ENCODE data around the gene HMGB3. TPM values are rescaled to one million over a fixed set of nuclear protein-coding genes. Genes with fewer than 3 reads are reported as not detected.
"Not testable (repeated sequence)": the region's sequence is repeated elsewhere in the genome, so short reads cannot be mapped to it uniquely, and the experiment has no call there.

The HMGB3 gene
- total RNA-seq, 1 donor from 2014 or later = 5.6 TPM

GRCh38 chrX:150955590-150955989 lies 27.5 kb upstream of the HMGB3 start:
- intact Hi-C loops (cut with micrococcal nuclease) = no loop called here
- Histone ChIP-seq H3K27me3 (ENCODE audit: low read depth) (no peaks in the 10 kb centered on the region), H3K27ac (replicated peaks) (no peak overlapping the region), H3K4me3 (no peak overlapping the region), H3K36me3 (no peaks in the 10 kb centered on the region), H3K4me1 (no peaks in the 10 kb centered on the region), H3K9me3 (replicated peaks) (no peaks in the 10 kb centered on the region)
- DNase-seq = no peak
- TF ChIP-seq CTCF (IDR thresholded peaks at IDR 0.05; ENCODE audit: borderline replicate concordance) = no peak

DNA sequence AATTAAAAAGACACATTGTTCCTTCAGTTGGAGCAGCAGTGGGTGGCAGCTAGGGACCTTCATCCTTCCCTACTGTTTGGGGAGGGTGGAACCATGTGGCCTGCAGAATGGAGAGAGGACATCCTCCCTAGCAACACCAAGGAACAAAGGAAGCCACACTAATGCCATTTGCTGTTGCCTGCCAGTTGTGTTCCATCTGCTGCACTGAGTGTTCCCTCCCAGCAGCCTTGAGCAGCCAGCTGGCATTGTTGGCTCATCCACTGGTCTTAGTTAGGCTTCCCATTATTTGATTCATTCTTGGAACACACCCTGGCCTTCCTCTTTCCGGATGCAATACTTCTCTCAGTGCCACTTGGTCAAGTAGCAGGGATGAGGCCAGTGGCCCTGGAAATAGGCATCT lies 25.0 kb upstream of the HMGB3 start:
- no peaks in the 10 kb centered on the region for H3K36me3 ChIP-seq
- no peak for DNase-seq
- H3K4me1 ChIP-seq = no peaks in the 10 kb centered on the region
- no peaks in the 10 kb centered on the region for H3K27me3 ChIP-seq (ENCODE audit: low read depth)
- no peak overlapping the region for H3K27ac ChIP-seq (replicated peaks)
- no peak overlapping the region for H3K4me3 ChIP-seq
- intact Hi-C loops (cut with micrococcal nuclease) = no loop called here
- H3K9me3 ChIP-seq (replicated peaks) = no peaks in the 10 kb centered on the region
- no peak for TF ChIP-seq CTCF (IDR thresholded peaks at IDR 0.05; ENCODE audit: borderline replicate concordance)

DNA sequence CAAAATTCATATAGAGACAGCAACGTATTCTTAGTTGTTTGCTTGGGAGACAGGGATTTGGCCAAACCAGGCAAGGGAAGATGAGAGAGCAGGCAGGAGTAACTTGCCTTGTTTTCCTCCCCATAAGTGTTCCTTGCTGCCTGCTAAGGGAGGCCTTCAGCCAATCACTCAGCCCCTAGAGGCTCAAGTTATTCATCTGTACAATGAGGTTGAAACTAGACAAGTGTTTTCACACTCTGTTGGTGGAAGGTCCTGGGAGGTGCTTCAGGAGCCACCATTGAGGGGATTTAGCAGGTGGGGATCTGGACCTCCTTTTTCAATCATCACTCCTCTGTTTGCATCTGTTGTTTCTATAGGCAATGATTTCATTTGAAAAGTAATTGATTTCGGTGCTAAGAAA lies 23.6 kb upstream of the HMGB3 start:
- Histone ChIP-seq H3K27me3 (ENCODE audit: low read depth) (no peaks in the 10 kb centered on the region), H3K4me1 (no peaks in the 10 kb centered on the region), H3K4me3 (no peak overlapping the region), H3K9me3 (replicated peaks) (no peaks in the 10 kb centered on the region), H3K27ac (replicated peaks) (no peak overlapping the region), H3K36me3 (no peaks in the 10 kb centered on the region)
- intact Hi-C loops (cut with micrococcal nuclease) = no loop called here
- no peak for DNase-seq
- no peak for TF ChIP-seq CTCF (IDR thresholded peaks at IDR 0.05; ENCODE audit: borderline replicate concordance)

- DNase-seq = no peak
- intact Hi-C loops (cut with micrococcal nuclease) = no loop called here
- Histone ChIP-seq H3K36me3 (no peaks in the 10 kb centered on the region), H3K27ac (replicated peaks) (no peak overlapping the region), H3K27me3 (ENCODE audit: low read depth) (no peaks in the 10 kb centered on the region), H3K4me1 (no peaks in the 10 kb centered on the region), H3K4me3 (no peak overlapping the region), H3K9me3 (replicated peaks) (no peaks in the 10 kb centered on the region)
- TF ChIP-seq CTCF (IDR thresholded peaks at IDR 0.05; ENCODE audit: borderline replicate concordance) = no peak
Observed at GRCh38 chrX:150961631-150962030, 21.5 kb upstream of the HMGB3 start.

- H3K9me3 ChIP-seq (replicated peaks); DNase-seq; H3K27ac ChIP-seq (replicated peaks); intact Hi-C loops (cut with micrococcal nuclease); H3K36me3 ChIP-seq; H3K27me3 ChIP-seq (ENCODE audit: low read depth); H3K4me3 ChIP-seq; H3K4me1 ChIP-seq: not testable (repeated sequence)
Observed at GRCh38 chrX:150964416-150964815, 18.7 kb upstream of the HMGB3 start.

DNA sequence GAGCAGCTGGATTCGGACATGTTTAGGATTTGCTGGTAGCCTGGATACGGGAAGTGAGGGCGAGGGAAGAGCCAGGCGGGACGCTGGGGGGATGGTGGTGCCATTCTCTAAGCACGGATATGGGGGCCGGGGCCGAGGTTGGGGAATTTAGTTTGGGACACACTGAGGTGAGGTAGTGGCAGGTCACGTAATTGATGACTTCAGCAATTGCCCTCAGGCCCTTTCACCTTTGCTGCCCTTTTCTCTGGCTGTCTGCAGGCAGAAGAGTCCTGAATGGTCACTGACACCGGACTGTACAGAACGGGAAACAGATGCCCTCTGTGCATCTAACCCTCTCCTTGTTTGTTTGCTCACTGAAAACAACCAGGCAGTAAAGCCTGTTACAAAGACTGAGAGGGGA lies 16.9 kb upstream of the HMGB3 start:
- H3K36me3 ChIP-seq = no peaks in the 10 kb centered on the region
- no peak overlapping the region for H3K4me3 ChIP-seq
- no peak overlapping the region for H3K27ac ChIP-seq (replicated peaks)
- DNase-seq = no peak
- intact Hi-C loops (cut with micrococcal nuclease) = no loop called here
- H3K4me1 ChIP-seq = no peaks in the 10 kb centered on the region
- H3K9me3 ChIP-seq (replicated peaks) = no peaks in the 10 kb centered on the region
- TF ChIP-seq CTCF (IDR thresholded peaks at IDR 0.05; ENCODE audit: borderline replicate concordance) = no peak
- no peaks in the 10 kb centered on the region for H3K27me3 ChIP-seq (ENCODE audit: low read depth)

Measured in left ventricle myocardium inferior (tissue), 1 donor.